Smooth muscle cell (in vitro differentiated cells): ENCODE data around the gene SMC3. TPM values are rescaled to one million over a fixed set of nuclear protein-coding genes. Genes with fewer than 3 reads are reported as not detected.

Source experiments
- DNase-seq: peaks from one replicate; lab custom pipeline; 2025; ENCODE audit not compliant: unreplicated experiment; lab: John Stamatoyannopoulos, UW
- H2AFZ ChIP-seq: fragments of 200-600 bp; sonication (generic); 2 replicates; pipeline ENCODE4 v1.6.0; 2016; ENCODE audit warnings: antibody characterized with exemption, low read depth, mild to moderate bottlenecking
- H3F3A ChIP-seq: fragments of 200-600 bp; sonication (generic); 2 replicates; pipeline ENCODE4 v1.6.0; 2017; ENCODE audit warnings: antibody characterized with exemption, low read depth
- H3K27ac ChIP-seq: fragments of 200-600 bp; sonication (generic); 2 replicates; pipeline ENCODE4 v1.5.1; 2016; ENCODE audit warnings: low read depth, mild to moderate bottlenecking
- H3K27me3 ChIP-seq: fragments of 200-600 bp; sonication (generic); 2 replicates; pipeline ENCODE4 v1.6.1; 2016; ENCODE audit warnings: low read depth, mild to moderate bottlenecking
- H3K36me3 ChIP-seq: fragments of 200-600 bp; sonication (generic); 2 replicates; pipeline ENCODE4 v1.5.1; 2016; ENCODE audit warnings: low read depth
- H3K4me1 ChIP-seq: fragments of 200-600 bp; sonication (generic); 2 replicates; pipeline ENCODE4 v1.5.1; 2016; ENCODE audit warnings: low read depth
- H3K4me2 ChIP-seq: fragments of 200-600 bp; sonication (generic); 2 replicates; pipeline ENCODE4 v1.6.0; 2016; ENCODE audit warnings: mild to moderate bottlenecking
- H3K4me3 ChIP-seq: fragments of 200-600 bp; sonication (generic); 2 replicates; pipeline ENCODE4 v1.5.1; 2016; ENCODE audit warnings: mild to moderate bottlenecking
- H3K79me2 ChIP-seq: fragments of 200-600 bp; sonication (generic); 2 replicates; pipeline ENCODE4 v1.6.0; 2016; ENCODE audit warnings: low read depth, mild to moderate bottlenecking
- H3K9ac ChIP-seq: fragments of 200-600 bp; sonication (generic); 2 replicates; pipeline ENCODE4 v1.6.0; 2016; ENCODE audit warnings: low read depth
- H3K9me3 ChIP-seq: fragments of 200-600 bp; sonication (generic); replicated peaks from 2 replicates; pipeline ENCODE4 v1.5.1; 2016; ENCODE audit warnings: low read depth
- H4K20me1 ChIP-seq: fragments of 200-600 bp; sonication (generic); 2 replicates; pipeline ENCODE4 v1.6.0; 2016; ENCODE audit warnings: low read depth
- CTCF ChIP-seq: fragments of 200-600 bp; sonication (generic); IDR thresholded peaks from 2 replicates; pipeline ENCODE4 v1.5.1; 2017; ENCODE audit warnings: borderline replicate concordance, mild to moderate bottlenecking, antibody characterized with exemption; ENCODE audit not compliant: insufficient read depth, poor library complexity, severe bottlenecking
- WGBS: methylation state at CpG from one replicate; pipeline ENCODE4 v1.1.7; 2016; ENCODE audit warnings: low lambda C conversion rate; 5-methylcytosine and 5-hydroxymethylcytosine counted together
- polyA plus RNA-seq: library from polyadenylated mRNA; unstranded; fragments of >200 nt; fragmentation: Nextera tagmentation; extraction: Ambion mirVana; gene quantifications from 2 replicates; pipeline ENCODE4 v1.2.1, GENCODE V29; 2016
- total RNA-seq: library from RNA; depleted of rRNA; stranded (reverse); fragments of >200 nt; gene quantifications from 2 replicates; pipeline ENCODE4 v1.2.3, GENCODE V29; 2014

Gene SMC3
- total and polyA plus RNA-seq, 2 experiments from 2014 or later = 24.4 to 31.0 TPM

DNA sequence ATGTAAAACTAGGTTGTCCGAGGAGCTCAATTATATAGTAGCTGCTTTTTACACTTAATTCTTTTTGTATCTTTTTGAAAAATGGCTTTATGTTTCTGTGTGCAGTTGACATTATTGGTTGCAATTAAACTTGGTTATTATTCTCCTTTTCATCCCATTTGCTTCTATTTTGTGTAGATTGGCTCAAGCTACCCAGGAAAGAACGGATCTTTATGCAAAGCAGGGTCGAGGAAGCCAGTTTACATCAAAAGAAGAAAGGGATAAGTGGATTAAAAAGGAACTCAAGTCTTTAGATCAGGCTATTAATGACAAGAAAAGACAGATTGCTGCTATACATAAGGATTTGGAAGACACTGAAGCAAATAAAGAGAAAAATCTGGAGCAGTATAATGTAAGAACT is 16.5 kb downstream of the SMC3 start:
- WGBS = 93% methylated on average over 3 of the region's 3 CpGs

GRCh38 chr10:110591760-110592159 is 24.3 kb downstream of the SMC3 start:
- Histone ChIP-seq H4K20me1 (no peaks in the 10 kb centered on the region), H3K36me3 (peaks cover 45% of the 10 kb centered on the region), H3K4me1 (no peaks in the 10 kb centered on the region), H3K27ac (no peak overlapping the region), H3K79me2 (no peaks in the 10 kb centered on the region), H3F3A (no peaks in the 10 kb centered on the region), H3K9me3 (no peaks in the 10 kb centered on the region), H3K4me3 (no peak overlapping the region), H3K4me2 (no peak overlapping the region), H3K27me3 (no peaks in the 10 kb centered on the region), H3K9ac (no peak overlapping the region), H2AFZ (no peak overlapping the region)
- TF ChIP-seq CTCF = no peak
- WGBS = 94% methylated on average over 5 of the region's 5 CpGs
- DNase-seq = no peak

More for the DNA sequence above, 16.5 kb downstream of the SMC3 start:
- TF ChIP-seq CTCF = no peak
- Histone ChIP-seq H3K9ac (no peak overlapping the region), H3K9me3 (no peaks in the 10 kb centered on the region), H3K4me2 (no peak overlapping the region), H3K4me1 (no peaks in the 10 kb centered on the region), H3K27me3 (no peaks in the 10 kb centered on the region), H3F3A (no peaks in the 10 kb centered on the region), H2AFZ (no peak overlapping the region), H3K79me2 (no peaks in the 10 kb centered on the region), H3K36me3 (peaks cover 41% of the 10 kb centered on the region), H4K20me1 (no peaks in the 10 kb centered on the region), H3K4me3 (no peak overlapping the region), H3K27ac (no peak overlapping the region)
- no peak for DNase-seq

GRCh38 chr10:110597476-110597875 is 30.0 kb downstream of the SMC3 start:
- Histone ChIP-seq H3K27me3 (no peaks in the 10 kb centered on the region), H3K4me2 (no peak overlapping the region), H3K9me3 (no peaks in the 10 kb centered on the region), H3K4me3 (no peak overlapping the region), H3K79me2 (no peaks in the 10 kb centered on the region), H4K20me1 (no peaks in the 10 kb centered on the region), H3F3A (no peaks in the 10 kb centered on the region), H2AFZ (no peak overlapping the region), H3K4me1 (no peaks in the 10 kb centered on the region), H3K36me3 (peaks cover 12% of the 10 kb centered on the region), H3K27ac (no peak overlapping the region), H3K9ac (no peak overlapping the region)
- TF ChIP-seq CTCF = no peak
- 98% methylated on average over 2 of the region's 2 CpGs for WGBS
- no peak for DNase-seq

DNA sequence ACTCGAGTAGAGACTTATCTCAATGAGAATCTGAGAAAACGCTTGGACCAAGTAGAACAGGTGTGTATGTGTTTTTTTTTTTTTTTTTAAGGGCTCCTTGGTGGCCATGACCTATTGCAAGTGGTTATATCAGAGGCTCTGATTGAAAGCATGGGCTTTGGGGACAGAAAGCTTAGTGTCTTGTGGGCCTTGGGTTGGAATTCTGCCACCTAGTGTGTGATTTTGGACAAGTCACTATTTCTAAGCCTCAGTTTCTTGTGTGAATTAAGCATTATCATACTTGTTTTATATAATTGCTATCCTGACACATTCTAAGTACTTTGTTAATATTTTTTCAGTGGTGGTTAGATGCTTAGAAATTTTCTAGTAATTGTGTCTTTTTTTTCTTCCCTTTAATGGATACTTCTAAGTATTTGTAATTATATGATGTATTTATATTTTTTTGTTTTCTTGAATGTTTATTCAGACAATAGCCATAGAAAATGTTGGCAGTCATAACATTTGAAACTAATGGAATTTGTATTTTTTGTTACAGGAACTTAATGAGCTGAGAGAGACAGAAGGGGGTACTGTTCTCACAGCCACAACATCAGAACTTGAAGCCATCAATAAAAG is 33.1 kb downstream of the SMC3 start:
- H3K36me3 ChIP-seq = peaks cover 13% of the 10 kb centered on the region
- H2AFZ ChIP-seq = no peak overlapping the region
- H3K27me3 ChIP-seq = no peaks in the 10 kb centered on the region
- H4K20me1 ChIP-seq = no peaks in the 10 kb centered on the region
- TF ChIP-seq CTCF = peak; percentile 61
- no peak overlapping the region for H3K4me2 ChIP-seq
- no peaks in the 10 kb centered on the region for H3K4me1 ChIP-seq
- 52% methylated on average over 2 of the region's 2 CpGs for WGBS
- DNase-seq = no peak
- H3K27ac ChIP-seq = no peak overlapping the region
- no peaks in the 10 kb centered on the region for H3K79me2 ChIP-seq
- no peak overlapping the region for H3K9ac ChIP-seq
- H3F3A ChIP-seq = no peaks in the 10 kb centered on the region
- no peaks in the 10 kb centered on the region for H3K9me3 ChIP-seq
- no peak overlapping the region for H3K4me3 ChIP-seq
